ENCODE data around the gene ZDHHC3. TPM values are rescaled to one million over a fixed set of nuclear protein-coding genes. Genes with fewer than 3 reads are reported as not detected.

ZDHHC3 gene
- total RNA-seq, 1 donor from 2014 or later: 66.6 TPM

DNA sequence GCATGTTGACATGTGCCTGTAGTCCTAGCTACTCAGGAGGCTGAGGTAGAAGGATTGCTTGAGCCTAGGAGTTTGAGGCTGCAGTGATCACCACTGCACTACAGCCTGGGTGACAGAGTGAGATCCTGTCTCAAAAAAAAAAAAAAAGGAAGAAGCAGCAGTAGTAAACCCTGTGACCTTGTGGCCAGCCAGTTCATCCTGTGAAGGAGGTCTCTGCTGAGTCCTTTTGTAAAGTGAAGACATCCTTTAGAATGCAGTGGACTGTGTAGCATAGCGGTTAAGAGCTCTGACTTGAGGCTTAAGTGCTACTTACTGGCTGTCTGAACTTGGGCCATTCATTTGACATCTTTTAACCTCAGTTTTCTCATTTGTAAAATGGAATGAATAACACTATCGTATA, 8.4 kb upstream of the ZDHHC3 start:
- H3K27ac ChIP-seq (ENCODE audit: low read depth, low read length): no peak overlapping the region
- H2AFZ ChIP-seq (ENCODE audit: low read depth, low read length): no peak overlapping the region
- no peaks in the 10 kb centered on the region for H3K36me3 ChIP-seq (ENCODE audit: insufficient read depth, low read length)
- DNase-seq (ENCODE audit: low read depth) (no peak), FAIRE-seq (no peak)
- H3K9me3 Mint-ChIP-seq (ENCODE audit: unreplicated experiment): no peaks in the 10 kb centered on the region
- H3K4me3 Mint-ChIP-seq (ENCODE audit: unreplicated experiment): no peak overlapping the region
- peaks cover 78% of the 10 kb centered on the region for H4K20me1 ChIP-seq (ENCODE audit: insufficient read depth, low read length)
- no peak for TF ChIP-seq EZH2 (IDR thresholded peaks at IDR 0.05; ENCODE audit: insufficient read depth, low read length)
- TF ChIP-seq, protein P1, sequence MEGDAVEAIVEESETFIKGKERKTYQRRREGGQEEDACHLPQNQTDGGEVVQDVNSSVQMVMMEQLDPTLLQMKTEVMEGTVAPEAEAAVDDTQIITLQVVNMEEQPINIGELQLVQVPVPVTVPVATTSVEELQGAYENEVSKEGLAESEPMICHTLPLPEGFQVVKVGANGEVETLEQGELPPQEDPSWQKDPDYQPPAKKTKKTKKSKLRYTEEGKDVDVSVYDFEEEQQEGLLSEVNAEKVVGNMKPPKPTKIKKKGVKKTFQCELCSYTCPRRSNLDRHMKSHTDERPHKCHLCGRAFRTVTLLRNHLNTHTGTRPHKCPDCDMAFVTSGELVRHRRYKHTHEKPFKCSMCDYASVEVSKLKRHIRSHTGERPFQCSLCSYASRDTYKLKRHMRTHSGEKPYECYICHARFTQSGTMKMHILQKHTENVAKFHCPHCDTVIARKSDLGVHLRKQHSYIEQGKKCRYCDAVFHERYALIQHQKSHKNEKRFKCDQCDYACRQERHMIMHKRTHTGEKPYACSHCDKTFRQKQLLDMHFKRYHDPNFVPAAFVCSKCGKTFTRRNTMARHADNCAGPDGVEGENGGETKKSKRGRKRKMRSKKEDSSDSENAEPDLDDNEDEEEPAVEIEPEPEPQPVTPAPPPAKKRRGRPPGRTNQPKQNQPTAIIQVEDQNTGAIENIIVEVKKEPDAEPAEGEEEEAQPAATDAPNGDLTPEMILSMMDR (IDR thresholded peaks at IDR 0.05; ENCODE audit: insufficient read depth, low read depth, low read length): no peak
- H3K4me1 Mint-ChIP-seq (ENCODE audit: low read depth, unreplicated experiment): peaks cover 40% of the 10 kb centered on the region
- peaks cover 76% of the 10 kb centered on the region for H3K79me2 ChIP-seq (ENCODE audit: insufficient read depth, low read length)
- no peak overlapping the region for H3K4me3 ChIP-seq (ENCODE audit: insufficient read depth, low read depth, low read length)
- H3K27me3 ChIP-seq (ENCODE audit: insufficient read depth, low read length): no peaks in the 10 kb centered on the region
- peaks cover 21% of the 10 kb centered on the region for H3K36me3 Mint-ChIP-seq (ENCODE audit: low read depth, unreplicated experiment)
- no peaks in the 10 kb centered on the region for H3K4me1 ChIP-seq (ENCODE audit: insufficient read depth, low read length)
- no peak overlapping the region for H3K9ac ChIP-seq (ENCODE audit: low read length)
- no peaks in the 10 kb centered on the region for H3K27me3 Mint-ChIP-seq (ENCODE audit: low read depth, unreplicated experiment)
- H3K9me3 ChIP-seq (ENCODE audit: insufficient read depth, low read depth, low read length): no peaks in the 10 kb centered on the region
- no peak overlapping the region for H3K4me2 ChIP-seq (ENCODE audit: low read length)
- no peak overlapping the region for H3K27ac Mint-ChIP-seq (ENCODE audit: unreplicated experiment)

DNA sequence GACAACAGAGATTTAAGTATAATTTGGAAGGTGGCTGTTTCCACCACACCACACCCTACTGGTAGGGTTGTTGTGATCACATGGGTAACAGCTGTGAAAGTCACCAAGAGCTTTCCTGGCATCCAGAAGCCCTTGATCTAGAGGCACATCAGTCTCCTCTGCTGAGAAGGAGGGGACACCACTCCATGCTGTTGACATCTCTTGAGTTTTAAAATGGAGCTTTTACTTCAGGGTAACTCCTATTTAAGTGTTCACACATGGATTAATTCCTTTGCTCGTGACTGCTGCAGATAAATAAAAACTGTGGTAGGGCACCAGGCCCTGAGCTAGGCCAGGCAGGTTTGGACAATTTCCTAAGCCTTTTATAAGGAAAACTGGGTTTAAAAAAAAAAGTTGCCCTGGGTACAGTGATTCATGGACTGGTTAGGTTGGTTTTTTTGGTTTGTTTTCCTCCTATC, 7.5 kb upstream of the ZDHHC3 start:
- TF ChIP-seq EZH2 (IDR thresholded peaks at IDR 0.05; ENCODE audit: insufficient read depth, low read length): no peak
- TF ChIP-seq, protein P1 (IDR thresholded peaks at IDR 0.05; ENCODE audit: insufficient read depth, low read depth, low read length): no peak
- no peak overlapping the region for H3K4me2 ChIP-seq (ENCODE audit: low read length)
- peaks cover 34% of the 10 kb centered on the region for H3K4me1 Mint-ChIP-seq (ENCODE audit: low read depth, unreplicated experiment)
- H3K36me3 ChIP-seq (ENCODE audit: insufficient read depth, low read length): no peaks in the 10 kb centered on the region
- FAIRE-seq: no peak
- H3K27ac Mint-ChIP-seq (ENCODE audit: unreplicated experiment): no peak overlapping the region
- no peaks in the 10 kb centered on the region for H3K4me1 ChIP-seq (ENCODE audit: insufficient read depth, low read length)
- peaks cover 76% of the 10 kb centered on the region for H3K79me2 ChIP-seq (ENCODE audit: insufficient read depth, low read length)
- H3K36me3 Mint-ChIP-seq (ENCODE audit: low read depth, unreplicated experiment): peaks cover 15% of the 10 kb centered on the region
- H3K27ac ChIP-seq (ENCODE audit: low read depth, low read length): no peak overlapping the region
- no peaks in the 10 kb centered on the region for H3K27me3 Mint-ChIP-seq (ENCODE audit: low read depth, unreplicated experiment)
- H3K4me3 ChIP-seq (ENCODE audit: insufficient read depth, low read depth, low read length): no peak overlapping the region
- H3K9me3 ChIP-seq (ENCODE audit: insufficient read depth, low read depth, low read length): no peaks in the 10 kb centered on the region
- H3K9ac ChIP-seq (ENCODE audit: low read length): no peak overlapping the region
- no peak for DNase-seq (ENCODE audit: low read depth)
- H3K4me3 Mint-ChIP-seq (ENCODE audit: unreplicated experiment): no peak overlapping the region
- no peaks in the 10 kb centered on the region for H3K9me3 Mint-ChIP-seq (ENCODE audit: unreplicated experiment)
- H2AFZ ChIP-seq (ENCODE audit: low read depth, low read length): no peak overlapping the region
- no peaks in the 10 kb centered on the region for H3K27me3 ChIP-seq (ENCODE audit: insufficient read depth, low read length)
- peaks cover 78% of the 10 kb centered on the region for H4K20me1 ChIP-seq (ENCODE audit: insufficient read depth, low read length)

DNA sequence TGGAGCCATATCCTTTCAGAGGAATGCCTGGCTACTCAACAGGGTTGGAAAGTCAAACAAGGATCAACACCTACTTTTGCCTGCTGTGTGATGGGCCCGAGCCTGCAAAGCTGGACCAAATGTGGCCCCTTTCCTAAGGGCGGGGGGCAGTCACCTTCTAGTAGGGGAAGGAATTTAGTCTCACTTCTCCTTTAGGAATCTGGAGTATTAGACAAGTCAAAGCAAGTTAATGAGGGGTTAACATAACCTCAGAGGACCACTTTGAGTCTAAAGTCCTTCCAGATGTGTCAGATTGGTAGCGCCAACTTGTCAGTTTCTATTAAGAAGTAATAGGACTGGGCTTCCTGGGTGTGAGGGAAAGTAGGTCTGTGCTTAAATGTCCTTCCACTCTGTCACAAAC, 6.8 kb upstream of the ZDHHC3 start:
- DNase-seq (ENCODE audit: low read depth): no peak
- Histone ChIP-seq H3K4me1 (ENCODE audit: insufficient read depth, low read length) (no peaks in the 10 kb centered on the region), H4K20me1 (ENCODE audit: insufficient read depth, low read length) (peaks cover 72% of the 10 kb centered on the region), H3K9ac (ENCODE audit: low read length) (no peak overlapping the region), H3K36me3 (ENCODE audit: insufficient read depth, low read length) (no peaks in the 10 kb centered on the region), H2AFZ (ENCODE audit: low read depth, low read length) (no peak overlapping the region), H3K79me2 (ENCODE audit: insufficient read depth, low read length) (peaks cover 79% of the 10 kb centered on the region), H3K27me3 (ENCODE audit: insufficient read depth, low read length) (no peaks in the 10 kb centered on the region), H3K4me2 (ENCODE audit: low read length) (no peak overlapping the region), H3K27ac (ENCODE audit: low read depth, low read length) (no peak overlapping the region), H3K9me3 (ENCODE audit: insufficient read depth, low read depth, low read length) (no peaks in the 10 kb centered on the region), H3K4me3 (ENCODE audit: insufficient read depth, low read depth, low read length) (no peak overlapping the region)
- Mint-ChIP-seq H3K27me3 (ENCODE audit: low read depth, unreplicated experiment) (no peaks in the 10 kb centered on the region), H3K4me3 (ENCODE audit: unreplicated experiment) (no peak overlapping the region), H3K27ac (ENCODE audit: unreplicated experiment) (no peak overlapping the region), H3K9me3 (ENCODE audit: unreplicated experiment) (no peaks in the 10 kb centered on the region), H3K36me3 (ENCODE audit: low read depth, unreplicated experiment) (peaks cover 15% of the 10 kb centered on the region), H3K4me1 (ENCODE audit: low read depth, unreplicated experiment) (peaks cover 29% of the 10 kb centered on the region)
- no peak for FAIRE-seq
- TF ChIP-seq EZH2 (IDR thresholded peaks at IDR 0.05; ENCODE audit: insufficient read depth, low read length): no peak
- TF ChIP-seq, protein P1 (IDR thresholded peaks at IDR 0.05; ENCODE audit: insufficient read depth, low read depth, low read length): no peak
